EL (cell line): ENCODE measurements around the gene DISP3.

Source experiments
- DNase-seq: peaks from one replicate; pipeline ENCODE4 v3.0.0-alpha.2; 2016

Gene DISP3

DNA sequence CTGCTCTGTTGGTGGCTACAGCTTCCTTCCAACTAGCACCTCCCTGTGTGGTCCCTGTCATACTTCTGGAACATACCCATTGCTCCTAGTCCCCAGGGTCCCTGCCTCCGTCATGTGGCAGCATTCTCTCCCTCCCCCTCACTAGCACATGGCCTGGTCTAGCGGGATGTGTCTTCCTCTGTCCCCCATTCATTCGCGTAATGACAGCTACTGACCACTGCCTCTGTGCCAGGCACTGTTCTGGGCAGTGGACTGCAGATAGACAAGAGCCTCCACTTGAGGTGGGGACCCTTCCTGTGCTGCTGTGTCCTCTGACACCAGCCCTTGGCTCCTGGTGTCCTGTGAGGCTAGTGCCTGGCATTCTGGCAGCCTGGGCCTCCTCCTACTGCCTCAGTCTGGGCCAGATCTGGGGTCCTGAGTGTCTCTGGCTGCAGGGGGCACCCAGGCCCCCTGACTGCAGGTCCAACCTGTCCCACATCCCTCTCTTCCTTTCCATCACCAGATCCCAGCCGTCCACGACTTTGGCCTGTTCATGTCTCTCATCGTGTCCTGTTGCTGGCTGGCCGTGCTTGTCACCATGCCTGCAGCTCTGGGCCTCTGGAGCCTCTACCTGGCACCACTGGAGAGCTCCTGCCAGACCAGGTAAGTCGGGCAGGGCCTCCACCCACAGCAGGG, 38.1 kb downstream of the DISP3 start:
- no peak for DNase-seq

DNA sequence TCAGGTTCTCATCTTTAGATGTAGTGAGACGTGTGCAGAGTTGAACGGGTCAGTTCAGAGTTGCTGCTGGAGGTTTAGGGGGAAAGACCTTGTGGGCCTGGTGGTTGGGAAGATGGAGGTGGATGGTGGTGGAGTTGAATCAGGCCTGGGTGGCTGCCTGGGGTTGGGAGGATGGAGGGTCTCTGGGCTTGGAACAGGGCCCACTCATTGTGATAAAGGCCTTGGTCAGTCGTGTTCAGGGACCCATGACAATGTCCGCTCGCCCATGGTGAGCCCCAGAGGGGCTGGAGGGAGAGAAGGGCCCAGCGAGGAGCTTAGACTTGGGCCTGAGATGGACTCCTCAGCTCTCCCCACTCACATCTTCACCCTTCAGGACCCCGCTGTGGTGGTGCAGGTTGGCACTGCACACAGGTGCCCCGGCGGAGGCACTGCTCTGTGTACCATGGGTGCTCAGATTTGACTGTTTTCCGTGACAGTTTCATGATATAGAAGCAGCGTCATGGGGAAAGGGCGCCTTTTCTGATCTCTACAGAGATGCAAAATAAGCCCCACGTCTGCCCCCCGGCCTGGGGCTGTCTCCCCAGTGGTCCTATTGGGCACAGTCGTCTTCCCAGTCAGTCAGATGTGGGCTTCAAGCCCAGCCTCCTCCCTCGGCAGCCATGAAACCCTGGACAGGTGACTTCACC, 39.2 kb downstream of the DISP3 start:
- DNase-seq, result no peak

DNA sequence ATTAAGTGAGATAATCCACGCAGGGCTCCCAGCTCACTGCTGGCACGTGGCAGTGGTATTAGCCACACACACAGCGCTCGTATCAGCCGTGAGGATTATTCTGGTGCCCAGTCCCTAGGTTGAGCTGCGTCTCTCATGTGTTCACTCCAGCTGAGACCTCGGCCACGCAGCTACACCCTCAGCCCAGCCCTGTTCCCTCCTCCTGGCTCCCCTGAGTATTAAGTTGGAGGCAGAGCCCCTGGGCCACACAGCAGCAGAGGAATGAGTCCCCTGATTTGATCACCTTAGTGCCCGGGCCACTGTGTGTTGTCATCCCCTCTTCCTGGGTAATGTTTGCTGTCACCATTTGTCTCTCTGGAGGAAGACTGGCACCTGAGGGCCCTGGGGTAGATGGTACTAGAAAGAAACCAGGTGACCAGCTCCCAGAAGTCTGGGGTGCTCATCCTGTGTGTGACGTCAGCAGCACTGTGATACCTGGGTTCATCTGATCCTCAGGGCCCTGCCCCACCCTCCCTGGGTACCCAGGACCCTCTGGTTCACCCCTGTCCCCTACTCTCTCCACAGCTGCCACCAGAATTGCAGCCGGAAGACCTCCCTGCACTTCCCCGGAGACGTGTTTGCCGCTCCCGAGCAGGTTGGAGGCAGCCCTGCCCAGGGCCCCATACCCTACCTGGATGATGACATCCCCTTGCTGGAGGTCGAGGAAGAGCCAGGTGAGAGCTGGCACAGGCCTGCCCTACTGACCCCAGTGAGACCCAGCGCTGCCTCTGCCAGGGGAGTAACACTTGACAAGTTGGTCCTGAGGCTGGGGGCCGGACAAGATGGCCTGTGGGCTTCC, 40.1 kb downstream of the DISP3 start:
- no peak for DNase-seq

DNA sequence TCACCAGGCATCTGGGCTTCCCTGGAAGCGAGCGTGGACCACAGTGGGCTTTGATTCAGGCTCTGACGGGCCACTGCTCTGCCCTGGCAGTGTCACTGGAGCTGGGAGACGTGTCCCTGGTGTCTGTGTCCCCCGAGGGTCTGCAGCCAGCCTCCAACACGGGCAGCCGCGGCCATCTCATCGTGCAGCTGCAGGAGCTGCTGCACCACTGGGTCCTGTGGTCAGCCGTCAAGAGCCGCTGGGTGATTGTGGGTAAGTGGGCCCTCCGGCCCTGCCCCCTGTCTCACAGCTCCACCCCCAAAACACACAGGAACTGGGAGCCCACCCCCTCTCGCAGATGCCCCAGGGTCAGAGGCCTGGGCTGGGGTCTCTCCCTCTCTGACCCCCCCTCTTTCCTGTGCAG, 40.7 kb downstream of the DISP3 start:
- DNase-seq, result no peak

DNA sequence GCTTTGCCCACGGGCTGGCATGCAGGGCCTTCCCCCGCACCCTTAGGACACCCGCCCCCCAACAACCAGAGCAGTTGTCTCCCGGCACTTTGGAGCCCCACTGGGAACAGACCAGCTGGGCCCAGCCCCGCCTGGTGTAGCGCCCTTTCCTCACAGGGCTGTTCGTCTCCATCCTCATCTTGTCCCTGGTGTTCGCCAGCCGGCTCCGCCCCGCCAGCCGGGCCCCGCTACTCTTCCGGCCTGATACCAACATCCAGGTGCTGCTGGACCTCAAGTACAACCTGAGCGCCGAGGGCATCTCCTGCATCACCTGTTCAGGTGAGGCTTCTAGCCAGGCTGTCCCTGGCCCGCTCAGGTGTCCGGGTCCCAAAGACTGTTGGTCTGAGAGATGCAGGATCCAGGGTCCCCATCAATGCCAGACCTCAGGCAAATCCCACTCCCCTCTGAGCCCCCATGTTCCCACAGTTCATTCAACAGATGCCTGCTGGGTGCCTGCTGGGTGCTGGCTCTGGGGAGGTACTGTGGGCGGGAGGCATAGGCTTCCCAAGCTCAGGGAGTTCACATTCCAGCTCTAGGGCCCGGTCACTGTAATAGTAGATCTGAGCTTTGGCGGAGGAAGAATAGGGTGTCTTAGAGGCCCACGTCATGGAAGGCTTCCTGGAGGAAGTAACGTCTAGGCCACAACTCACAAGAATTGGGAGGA, 41.7 kb downstream of the DISP3 start:
- DNase-seq, result no peak

DNA sequence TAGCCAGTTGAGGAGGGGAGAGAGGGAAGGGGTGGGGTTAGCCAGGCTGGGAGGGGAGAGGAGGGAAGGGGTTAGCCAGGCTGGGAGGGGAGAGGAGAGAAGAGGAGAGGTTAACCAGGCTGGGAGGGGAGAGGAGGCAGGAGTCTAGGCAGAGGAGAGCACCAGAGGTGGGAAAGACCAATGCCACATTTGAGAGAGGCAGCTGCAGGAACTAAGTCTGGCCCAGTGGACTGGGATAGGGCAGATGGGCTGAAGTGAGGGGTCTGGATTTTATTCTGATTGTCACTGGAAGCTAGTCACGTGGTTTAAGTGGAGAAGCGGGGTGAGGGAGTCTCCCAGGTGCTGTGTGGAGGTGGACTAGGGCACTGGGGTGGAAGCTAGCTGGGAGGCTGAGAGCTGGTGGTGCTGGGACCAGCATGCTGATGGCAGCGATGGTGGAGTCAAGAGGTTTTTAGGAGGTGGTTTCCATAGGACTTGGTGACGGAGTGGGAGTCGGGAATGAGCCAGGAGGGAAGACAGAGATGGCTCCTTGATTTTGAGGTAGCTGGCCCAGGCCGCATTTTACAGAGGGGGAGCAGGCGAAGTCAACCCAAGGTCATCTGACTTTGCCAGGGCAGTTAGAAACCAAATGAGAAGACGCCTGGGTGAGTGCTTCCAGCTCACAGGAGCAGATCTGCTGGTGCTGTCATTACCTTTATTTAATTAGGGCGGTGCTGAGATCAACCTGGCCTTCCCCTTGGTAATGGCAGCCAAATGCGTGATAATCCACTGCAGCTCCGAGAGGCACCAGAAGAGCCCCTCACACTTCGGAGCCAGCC, 42.8 kb downstream of the DISP3 start:
- DNase-seq, result no peak

DNA sequence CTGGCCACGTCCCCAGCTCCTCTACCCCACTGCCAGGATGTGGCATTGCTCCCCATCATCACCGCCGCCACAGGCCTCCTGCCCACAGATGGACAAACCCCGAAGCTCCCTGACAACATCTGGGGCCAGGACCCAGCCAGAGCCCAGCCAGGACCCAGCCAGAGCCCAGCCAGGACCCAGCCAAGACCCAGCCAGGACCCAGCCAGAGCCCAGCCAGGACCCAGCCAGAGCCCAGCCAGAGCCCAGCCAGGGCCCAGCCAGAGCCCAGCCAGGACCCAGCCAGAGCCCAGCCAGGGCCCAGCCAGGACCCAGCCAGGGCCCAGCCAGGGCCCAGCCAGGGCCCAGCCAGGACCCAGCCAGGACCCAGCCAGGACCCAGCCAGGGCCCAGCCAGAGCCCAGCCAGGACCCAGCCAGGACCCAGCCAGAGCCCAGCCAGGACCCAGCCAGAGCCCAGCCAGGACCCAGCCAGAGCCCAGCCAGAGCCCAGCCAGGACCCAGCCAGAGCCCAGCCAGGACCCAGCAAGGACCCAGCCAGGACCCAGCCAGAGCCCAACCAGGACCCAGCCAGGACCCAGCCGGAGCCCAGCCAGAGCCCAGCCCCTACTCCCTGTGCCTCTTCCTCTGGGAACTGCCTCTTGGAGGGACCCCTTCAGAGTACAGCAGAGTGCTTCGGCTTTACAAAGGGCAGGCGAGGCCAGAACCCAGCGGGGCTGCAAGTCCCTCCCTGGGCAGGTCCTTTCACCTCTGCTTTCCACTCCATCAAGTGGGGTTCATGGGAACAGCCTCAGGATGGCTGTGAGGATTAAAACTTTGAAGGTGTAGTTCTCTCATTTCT, 43.7 kb downstream of the DISP3 start:
- no peak for DNase-seq

DNA sequence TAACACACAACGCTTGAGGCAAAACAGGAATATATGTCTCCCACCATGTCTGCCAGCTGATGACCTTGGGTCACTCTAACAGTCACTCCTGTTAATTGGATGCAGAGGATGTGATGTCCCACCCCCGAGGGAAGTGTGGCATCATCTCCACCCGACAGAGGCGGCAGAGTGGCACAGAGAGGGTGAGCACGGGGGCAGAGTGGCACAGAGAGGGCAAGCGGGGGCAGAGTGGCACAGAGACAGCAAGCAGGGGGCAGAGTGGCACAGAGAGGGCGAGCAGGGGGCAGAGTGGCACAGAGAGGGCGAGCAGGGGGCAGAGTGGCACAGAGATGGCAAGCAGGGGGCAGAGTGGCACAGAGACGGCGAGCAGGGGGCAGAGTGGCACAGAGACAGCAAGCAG, 44.3 kb downstream of the DISP3 start:
- no peak for DNase-seq

DNA sequence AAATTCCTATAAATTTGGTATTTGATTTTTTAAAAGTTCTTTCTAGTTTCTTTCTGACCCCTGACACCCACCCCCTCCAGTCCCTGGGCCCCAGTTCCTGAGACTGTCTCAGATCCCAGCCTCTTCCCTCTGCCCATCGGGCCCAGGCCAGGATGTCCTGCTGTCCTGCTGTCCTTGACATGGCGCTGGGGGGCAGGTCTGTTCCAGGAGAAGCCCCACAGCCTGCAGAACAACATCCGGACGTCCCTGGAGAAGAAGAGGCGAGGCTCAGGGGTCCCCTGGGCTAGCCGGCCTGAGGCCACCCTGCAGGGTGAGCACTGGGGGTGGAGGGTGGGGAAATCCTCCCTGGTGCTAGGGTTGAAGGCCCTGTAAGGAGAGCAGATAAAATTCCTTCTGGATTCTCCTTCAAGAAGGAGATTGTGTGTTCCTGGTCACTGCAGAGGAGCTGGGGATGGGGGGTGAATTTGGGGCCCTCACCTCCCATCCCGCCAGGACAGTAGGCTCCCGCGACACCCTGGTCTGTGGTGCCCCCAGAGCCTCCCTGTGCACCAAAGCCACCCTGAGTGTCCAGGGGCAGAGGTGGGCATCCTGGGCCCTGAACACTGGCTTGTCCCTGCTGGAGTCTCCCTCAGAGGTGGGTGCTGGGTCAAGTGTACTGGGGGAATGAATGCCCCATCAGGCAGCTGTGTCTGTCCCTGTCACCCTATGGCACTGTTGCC, 45.0 kb downstream of the DISP3 start:
- no peak for DNase-seq

DNA sequence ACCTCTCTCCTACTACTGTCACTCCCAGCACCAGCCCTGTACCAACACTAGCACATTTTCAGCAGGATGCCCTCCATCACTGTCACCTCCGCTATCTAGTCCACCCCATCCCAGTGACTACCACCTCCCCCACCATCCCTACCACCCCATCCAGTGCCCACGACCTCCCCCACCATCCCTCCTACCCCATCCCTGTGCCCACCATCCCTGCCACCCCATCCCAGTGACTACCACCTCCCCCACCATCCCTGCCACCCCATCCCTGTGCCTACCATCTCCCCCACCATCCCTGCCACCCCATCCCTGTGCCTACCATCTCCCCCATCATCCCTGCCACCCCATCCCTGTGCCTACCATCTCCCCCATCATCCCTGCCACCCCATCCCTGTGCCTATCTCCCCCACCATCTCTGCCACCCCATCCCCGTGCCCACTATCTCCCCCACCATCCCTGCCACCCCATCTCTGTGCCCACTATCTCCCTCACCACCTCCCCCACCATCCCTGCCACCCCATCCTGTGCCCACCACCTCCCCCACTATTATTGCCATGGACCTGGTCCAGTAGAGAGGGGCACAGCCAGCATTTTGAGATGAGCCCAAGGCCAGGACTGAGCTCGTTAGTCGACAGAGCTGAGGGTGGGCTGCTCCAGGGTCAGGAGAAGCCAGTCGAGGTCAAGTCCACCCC, 45.7 kb downstream of the DISP3 start:
- DNase-seq, result no peak

DNA sequence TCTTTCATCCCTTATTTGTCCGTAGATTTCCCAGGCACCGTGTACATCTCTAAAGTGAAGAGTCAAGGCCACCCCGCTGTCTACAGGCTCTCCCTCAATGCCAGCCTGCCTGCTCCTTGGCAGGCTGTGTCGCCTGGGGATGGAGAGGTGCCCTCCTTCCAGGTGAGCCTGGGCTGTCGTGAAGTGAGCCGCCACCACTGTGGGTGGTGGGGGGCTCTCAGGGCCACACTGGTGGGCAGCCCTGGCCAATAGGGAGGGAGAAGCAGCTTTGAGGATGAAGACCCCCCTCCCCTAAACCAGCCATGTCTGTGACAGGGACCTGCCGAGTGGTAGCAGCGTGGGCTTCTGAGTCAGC, 46.2 kb downstream of the DISP3 start:
- DNase-seq, result no peak

DNA sequence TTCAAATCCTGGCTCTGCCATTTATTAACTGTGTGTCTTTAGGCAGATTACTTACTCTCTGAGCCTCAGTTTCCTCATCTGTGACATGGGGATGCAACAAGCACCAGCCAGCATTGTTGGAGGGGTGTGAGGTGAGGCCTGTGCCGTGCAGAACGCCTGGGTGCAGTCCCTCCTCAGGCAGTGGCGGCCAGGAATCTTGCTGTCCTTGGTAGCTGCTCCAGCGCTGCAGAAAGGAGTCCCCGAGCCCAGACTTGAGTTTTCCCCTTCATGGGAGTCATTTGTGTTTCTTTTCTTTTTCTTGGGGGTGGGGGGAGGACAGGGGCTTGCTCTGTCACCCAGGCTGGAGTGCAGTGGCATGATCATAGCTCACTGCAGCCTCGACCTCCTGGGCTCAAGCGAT, 46.6 kb downstream of the DISP3 start:
- DNase-seq, result no peak

DNA sequence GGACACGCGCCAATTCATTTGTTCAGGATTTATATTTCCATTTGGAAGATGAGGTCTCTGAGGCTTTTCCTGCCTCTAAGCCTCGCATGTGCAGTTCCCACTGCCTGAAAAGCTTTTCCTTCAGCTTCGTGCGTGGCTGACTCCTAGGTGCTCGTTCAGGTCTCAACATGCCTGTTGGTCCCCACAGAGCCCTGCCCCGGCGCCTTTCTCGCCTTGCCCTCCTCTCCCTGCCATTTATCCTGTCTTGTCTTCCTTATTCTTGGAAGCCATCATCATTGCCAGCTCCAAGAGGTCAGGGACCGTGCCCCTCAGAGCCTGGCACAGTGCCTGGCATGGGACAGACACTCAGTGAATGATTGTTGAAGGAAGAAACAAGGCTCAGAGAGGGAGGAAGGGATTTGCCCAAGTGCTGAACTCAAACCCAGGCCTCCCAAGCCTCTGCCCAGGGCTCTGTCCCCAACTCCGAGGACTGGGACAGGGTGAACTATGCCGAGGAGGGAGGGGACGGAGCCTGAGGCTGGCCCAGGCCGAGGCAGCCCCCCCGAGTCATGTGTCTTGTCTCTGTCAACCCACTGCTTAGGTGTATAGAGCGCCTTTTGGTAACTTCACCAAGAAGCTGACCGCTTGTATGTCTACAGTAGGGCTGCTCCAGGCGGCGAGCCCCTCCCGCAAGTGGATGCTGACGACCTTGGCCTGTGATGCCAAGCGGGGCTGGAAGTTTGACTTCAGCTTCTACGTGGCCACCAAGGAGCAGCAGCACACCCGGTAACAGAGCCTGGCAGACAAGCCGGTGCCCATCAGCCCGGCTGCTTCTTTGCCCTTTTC, 47.3 kb downstream of the DISP3 start:
- no peak for DNase-seq

DNA sequence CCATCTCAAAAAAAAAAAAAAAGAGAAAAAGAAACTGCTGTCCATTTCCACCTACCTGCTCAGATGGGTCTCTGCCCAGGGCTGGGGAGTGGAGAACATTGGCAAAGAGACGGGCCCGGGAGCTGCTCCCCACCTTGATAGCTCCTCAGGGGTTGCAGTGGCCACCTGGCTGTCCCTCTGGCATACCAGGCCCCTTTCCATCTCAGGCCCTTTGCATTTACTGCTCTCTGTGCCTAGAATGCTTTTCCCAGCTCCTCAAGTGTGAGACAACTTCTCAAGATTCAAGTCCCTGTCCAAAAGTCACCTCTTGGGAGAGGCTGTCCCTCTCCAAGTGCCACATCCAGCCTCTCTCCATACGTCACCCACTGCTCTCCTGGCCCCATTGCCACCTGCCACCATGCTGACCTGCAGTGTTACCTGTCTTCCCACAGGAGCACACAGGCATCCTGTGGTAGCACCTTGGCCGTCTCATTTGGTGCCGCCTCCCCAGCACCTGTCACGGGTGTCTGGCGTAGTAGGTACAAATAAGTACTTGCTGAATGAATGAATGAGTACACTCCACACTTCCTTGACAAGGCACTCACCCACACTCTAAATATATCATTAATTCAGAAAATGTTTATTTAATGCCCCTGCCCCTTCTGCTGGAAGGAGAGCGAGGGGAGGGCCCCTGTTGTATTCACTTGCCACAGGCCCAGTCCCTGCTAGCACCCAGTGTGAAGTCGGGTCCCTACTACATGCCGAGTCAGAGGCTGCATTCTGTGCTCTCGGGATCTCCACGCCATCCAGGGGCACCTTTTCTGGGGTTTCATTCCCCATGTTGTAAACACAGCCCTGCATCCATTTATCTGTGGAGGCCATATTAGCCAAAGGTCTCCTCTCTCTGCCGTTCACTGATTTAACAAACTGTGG, 48.8 kb downstream of the DISP3 start:
- DNase-seq, result no peak

DNA sequence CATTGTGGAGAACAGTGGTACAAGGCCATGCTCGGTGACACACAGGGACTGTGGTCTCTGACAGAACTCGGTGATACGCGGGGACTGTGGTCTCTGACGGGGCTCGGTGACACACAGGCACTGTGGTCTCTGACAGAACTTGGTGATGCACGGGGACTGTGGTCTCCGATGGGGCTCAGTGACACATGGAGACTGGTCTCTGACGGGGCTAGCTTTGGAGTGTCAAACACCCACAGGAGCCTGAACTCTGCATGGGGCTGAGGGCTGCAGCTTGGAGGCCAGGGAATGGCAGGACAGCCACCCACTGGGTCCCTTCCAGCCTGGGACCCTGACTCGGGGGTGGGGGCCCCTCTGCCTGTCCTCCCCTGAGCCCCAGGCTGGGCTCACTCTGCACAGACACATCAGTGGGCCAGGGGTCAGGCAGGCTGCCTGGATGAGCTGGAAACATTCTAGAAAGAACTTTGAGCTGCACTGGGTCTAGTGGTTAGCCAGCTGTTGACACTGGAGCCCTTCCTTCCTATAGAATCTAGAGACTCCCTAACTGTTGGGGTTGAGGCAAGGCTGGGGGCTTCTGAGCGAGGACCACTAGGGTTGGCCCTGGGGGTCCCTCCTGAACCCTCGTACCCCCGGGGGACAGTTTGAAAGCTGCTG, 49.8 kb downstream of the DISP3 start:
- DNase-seq, result no peak

DNA sequence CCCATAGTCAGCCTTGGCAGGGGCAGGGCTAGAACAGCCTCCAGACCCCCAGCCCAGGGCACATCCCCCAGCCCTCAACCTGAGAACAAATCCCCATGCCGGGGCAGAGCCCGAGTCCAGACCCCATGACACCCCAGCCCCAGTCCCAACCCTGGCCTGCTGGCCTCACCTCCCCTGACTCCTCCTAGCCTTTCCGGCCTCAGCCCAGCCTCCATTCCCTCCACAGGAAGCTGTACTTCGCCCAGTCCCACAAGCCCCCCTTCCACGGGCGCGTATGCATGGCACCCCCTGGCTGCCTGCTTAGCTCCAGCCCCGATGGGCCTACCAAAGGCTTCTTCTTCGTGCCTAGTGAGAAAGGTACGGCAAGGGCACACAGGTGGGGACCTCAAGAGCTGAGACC, 50.4 kb downstream of the DISP3 start:
- no peak for DNase-seq
